ENCODE data around the gene PRMT1. TPM values are rescaled to one million over a fixed set of nuclear protein-coding genes. Genes with fewer than 3 reads are reported as not detected.

Gene PRMT1
- total RNA-seq, 6 experiments from 2014 or later = 25.3 to 63.2 (median 39.9) TPM

GRCh38 chr19:49656456-49657109 is 20.5 kb upstream of the PRMT1 start:
- Histone ChIP-seq H3K4me3 (no peak overlapping the region), H3K27me3 (no peaks in the 10 kb centered on the region), H3K27ac (no peak overlapping the region), H3K4me1 (no peaks in the 10 kb centered on the region), H3K9me3 (no peaks in the 10 kb centered on the region), H3K36me3 (peaks cover 0 to 74% (median 16%) of the 10 kb centered on the region in 4 donors)
- DNase-seq = no peak
- WGBS (ENCODE audit: insufficient coverage, low coverage, low lambda C conversion rate, missing lambda C conversion rate) = 96% methylated on average over 7 of the region's 17 CpGs
- TF ChIP-seq POLR2A (IDR thresholded peaks at IDR 0.05) = no peak
- no peak for ATAC-seq
- intact Hi-C loops (cut with DNase I) = no loop called here

DNA sequence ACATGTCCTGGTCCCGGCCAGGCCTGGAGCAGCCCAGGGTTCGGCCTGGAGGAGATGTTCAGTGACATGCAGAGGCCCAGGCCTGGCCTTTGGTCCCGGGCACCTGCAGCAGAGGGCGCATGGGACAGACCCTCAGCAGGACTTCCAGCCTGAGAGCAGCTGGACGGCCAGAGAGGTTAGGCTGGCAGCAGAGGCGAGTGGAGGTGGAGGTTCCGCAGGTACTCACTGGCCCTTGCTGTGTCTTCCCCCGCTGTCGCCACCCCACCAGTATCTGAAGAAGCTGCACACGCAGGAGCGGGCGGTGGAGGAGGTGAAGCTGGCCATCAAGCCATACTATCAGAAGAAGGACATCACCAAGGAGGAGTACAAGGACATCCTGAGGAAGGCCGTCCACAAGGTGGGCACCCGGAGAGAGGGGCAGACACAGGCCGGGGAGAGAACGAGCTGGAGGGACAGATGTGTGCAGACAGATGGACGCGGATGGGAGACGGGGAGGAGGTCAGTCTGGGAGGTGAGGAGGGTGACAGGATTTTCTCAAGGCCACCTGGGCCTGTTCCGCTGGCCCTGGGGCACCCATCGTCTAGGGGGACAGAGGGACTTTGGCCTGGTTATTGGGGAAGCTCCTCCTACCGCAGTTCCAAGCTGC is 19.5 kb upstream of the PRMT1 start:
- no peaks in the 10 kb centered on the region for H3K4me1 ChIP-seq
- 92% methylated on average over 10 of the region's 22 CpGs for WGBS (ENCODE audit: insufficient coverage, low coverage, low lambda C conversion rate, missing lambda C conversion rate)
- no peak overlapping the region for H3K27ac ChIP-seq
- DNase-seq = no peak
- H3K27me3 ChIP-seq = no peaks in the 10 kb centered on the region
- TF ChIP-seq POLR2A (IDR thresholded peaks at IDR 0.05) = no peak
- TF ChIP-seq, protein P1, sequence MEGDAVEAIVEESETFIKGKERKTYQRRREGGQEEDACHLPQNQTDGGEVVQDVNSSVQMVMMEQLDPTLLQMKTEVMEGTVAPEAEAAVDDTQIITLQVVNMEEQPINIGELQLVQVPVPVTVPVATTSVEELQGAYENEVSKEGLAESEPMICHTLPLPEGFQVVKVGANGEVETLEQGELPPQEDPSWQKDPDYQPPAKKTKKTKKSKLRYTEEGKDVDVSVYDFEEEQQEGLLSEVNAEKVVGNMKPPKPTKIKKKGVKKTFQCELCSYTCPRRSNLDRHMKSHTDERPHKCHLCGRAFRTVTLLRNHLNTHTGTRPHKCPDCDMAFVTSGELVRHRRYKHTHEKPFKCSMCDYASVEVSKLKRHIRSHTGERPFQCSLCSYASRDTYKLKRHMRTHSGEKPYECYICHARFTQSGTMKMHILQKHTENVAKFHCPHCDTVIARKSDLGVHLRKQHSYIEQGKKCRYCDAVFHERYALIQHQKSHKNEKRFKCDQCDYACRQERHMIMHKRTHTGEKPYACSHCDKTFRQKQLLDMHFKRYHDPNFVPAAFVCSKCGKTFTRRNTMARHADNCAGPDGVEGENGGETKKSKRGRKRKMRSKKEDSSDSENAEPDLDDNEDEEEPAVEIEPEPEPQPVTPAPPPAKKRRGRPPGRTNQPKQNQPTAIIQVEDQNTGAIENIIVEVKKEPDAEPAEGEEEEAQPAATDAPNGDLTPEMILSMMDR (IDR thresholded peaks at IDR 0.05) = no peak
- intact Hi-C loops (cut with DNase I) = no loop called here
- H3K4me3 ChIP-seq = no peak overlapping the region
- no peak for ATAC-seq
- H3K9me3 ChIP-seq = no peaks in the 10 kb centered on the region
- H3K36me3 ChIP-seq = peaks cover 0 to 72% (median 19%) of the 10 kb centered on the region in 4 donors

- TF ChIP-seq, protein P1 (IDR thresholded peaks at IDR 0.05) = no peak
- TF ChIP-seq POLR2A (IDR thresholded peaks at IDR 0.05) = no peak
- no peaks in the 10 kb centered on the region for H3K4me1 ChIP-seq
- DNase-seq = no peak
- no peaks in the 10 kb centered on the region for H3K9me3 ChIP-seq
- H3K27me3 ChIP-seq = no peaks in the 10 kb centered on the region
- H3K36me3 ChIP-seq = peaks cover 0 to 67% (median 18%) of the 10 kb centered on the region in 4 donors
- no peak overlapping the region for H3K4me3 ChIP-seq
- 74% methylated on average over 4 of the region's 15 CpGs for WGBS (ENCODE audit: insufficient coverage, low coverage, low lambda C conversion rate, missing lambda C conversion rate)
- ATAC-seq = no peak
- intact Hi-C loops (cut with DNase I) = no loop called here
- H3K27ac ChIP-seq = no peak overlapping the region
Measured at GRCh38 chr19:49658139-49658517, 18.9 kb upstream of the PRMT1 start.

- TF ChIP-seq, protein P1 (IDR thresholded peaks at IDR 0.05) = no peak
- no peak for TF ChIP-seq POLR2A (IDR thresholded peaks at IDR 0.05)
- intact Hi-C loops (cut with DNase I) = no loop called here
- Histone ChIP-seq H3K4me3 (no peak overlapping the region), H3K27me3 (no peaks in the 10 kb centered on the region), H3K4me1 (peaks cover 0 to 6% (median 1%) of the 10 kb centered on the region in 4 donors), H3K36me3 (peaks cover 0 to 65% (median 18%) of the 10 kb centered on the region in 4 donors), H3K27ac (no peak overlapping the region), H3K9me3 (no peaks in the 10 kb centered on the region)
- ATAC-seq (no peak), DNase-seq (no peak)
- 83% methylated on average over 4 of the region's 12 CpGs for WGBS (ENCODE audit: insufficient coverage, low coverage, low lambda C conversion rate, missing lambda C conversion rate)
Measured at GRCh38 chr19:49658566-49659442, 18.3 kb upstream of the PRMT1 start.

Data from right lobe of liver (tissue), 6 donors.